Measurements from ENCODE around the gene PIEZO2.
"Not testable (repeated sequence)": the region's sequence is repeated elsewhere in the genome, so short reads cannot be mapped to it uniquely, and the experiment has no call there.

PIEZO2 gene

GRCh38 chr18:10928011-10928771 is 221.2 kb downstream of the PIEZO2 start:
- DNase-seq (ENCODE audit: low spot score): no peak

DNA sequence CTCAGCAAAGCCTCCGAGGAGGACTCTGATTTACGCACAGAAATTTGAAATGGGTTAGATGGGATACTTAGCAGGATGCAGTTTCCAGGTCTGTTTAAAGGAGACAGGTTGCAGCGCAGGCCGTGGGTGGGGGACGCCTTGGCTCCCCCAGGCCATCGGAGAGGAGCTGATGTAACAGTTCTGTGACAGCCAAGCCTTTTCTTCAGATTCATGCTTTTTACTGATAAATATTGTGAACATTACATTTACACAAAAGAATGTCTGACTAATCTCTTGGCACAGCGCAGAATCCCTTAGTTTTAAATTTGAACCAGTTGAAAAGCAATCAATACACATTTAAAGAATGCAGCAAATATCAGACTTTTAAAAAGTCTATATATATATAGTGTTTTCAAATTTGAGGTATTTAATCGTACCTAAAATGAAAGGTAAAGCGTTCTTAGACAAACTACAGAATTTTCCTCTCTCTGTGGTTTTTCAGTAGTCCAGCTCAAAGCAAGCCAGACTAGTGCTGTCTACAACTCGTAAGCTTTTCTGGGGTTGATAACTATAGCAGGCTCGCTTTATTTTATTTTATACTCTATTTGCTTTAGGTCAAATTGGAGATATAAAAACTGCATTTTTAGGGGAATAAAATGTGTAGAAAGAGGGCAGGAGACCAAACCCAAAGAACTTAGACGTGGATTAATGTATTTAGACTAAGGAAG is 221.9 kb downstream of the PIEZO2 start:
- DNase-seq (ENCODE audit: low spot score): no peak

DNA sequence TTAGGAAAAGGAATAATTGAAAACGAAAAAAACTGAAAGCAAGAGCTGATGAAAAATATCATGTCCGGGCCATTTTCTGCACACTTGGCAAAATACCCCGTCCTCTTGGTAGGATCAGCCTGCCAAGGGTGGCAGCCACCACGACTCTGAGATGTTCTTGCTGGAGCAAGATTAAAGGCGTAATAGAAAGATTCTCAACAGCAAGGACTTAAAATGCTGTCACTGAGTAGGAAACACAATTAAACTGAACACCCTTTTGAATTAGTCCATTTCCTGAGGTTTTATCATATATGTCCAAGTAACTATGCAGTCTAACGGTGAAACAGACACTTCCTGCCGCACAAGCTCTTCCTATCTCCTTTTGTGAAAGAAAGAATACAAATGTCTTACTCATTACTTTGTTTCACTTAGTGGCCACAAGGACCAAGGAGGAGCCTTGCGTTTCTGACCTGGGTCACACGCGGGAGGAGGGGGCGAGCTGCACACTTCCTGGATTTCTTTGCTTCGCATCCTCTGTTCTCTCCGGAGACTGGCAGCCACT is 222.7 kb downstream of the PIEZO2 start:
- no peak for DNase-seq (ENCODE audit: low spot score)

DNA sequence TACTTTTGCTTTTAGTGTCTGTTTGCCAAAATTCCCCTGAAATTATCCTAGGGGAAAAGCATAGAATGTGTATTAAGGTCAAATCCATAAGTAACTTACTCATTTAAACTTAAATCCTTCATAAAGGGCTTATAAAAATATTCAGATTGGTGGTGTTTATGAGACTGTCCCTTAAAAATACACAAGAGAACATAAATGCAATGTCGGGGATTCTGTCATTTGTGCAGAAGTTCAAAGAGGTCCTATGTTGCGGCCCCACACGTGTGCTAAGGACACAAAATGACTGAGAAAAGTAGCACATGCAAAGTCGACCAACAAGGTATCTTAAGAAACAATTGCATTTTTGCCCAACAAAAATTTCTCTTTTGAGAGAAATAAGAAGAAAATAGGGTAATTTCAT is 225.1 kb downstream of the PIEZO2 start:
- no peak for DNase-seq (ENCODE audit: low spot score)

GRCh38 chr18:10923551-10924070 is 225.8 kb downstream of the PIEZO2 start:
- no peak for DNase-seq (ENCODE audit: low spot score)

GRCh38 chr18:10923141-10923540 is 226.2 kb downstream of the PIEZO2 start:
- DNase-seq (ENCODE audit: low spot score): no peak

DNA sequence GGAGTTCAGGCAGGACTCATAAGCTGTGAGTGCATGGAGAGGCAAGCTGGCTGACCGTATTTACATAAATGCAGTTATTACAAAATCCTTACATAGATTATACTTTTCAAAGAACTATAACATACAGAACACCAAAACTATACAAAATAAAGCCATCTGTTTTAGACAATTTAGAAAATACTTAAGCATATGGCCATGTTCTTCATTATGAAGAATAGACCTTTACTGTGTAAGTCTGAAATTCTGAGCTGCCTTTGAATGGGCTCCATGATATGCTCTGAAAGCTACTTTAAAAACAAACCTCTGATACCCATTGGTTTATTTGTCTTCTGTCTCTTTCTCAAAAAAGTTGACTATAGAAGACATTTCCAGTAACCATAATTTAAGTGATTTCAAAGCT is 226.7 kb downstream of the PIEZO2 start:
- DNase-seq (ENCODE audit: low spot score): not testable (repeated sequence)

DNA sequence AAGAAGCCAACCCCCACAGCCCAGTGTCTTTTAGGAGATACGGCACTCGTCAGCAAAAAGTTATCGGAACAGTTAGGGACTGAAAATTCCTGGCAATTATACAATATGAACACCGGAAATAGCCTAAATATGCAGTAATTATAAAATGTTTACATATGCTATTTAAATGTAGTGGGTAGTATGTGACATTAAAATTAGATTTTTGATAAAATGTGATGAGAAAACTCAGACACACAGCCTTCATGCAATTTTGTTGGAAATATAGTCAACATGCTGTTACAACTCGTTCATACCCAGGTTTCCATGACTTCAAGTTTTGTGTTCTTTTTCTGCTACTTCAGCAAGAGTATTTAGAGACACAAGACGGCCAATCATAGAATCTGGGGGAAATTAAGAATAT is 229.1 kb downstream of the PIEZO2 start:
- not testable (repeated sequence) for DNase-seq (ENCODE audit: low spot score)

DNA sequence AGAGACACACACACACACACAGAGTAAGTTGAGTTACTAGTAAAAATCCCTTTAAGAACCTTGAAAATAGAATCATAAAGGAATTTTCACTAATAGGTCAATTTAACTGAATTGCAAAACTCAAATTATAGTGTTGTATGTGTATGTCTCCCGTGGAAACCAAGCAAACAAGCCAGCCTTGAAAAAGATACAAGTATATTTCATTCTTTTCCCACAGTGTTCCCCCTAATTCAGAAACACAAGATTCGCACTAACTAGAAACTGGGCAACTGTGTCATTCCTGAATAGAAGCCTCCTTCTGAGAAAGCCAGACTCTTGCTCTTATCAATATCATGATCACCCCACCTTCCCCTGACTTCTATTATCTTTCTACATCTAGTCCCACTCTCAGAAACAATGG is 229.5 kb downstream of the PIEZO2 start:
- no peak for DNase-seq (ENCODE audit: low spot score)

- DNase-seq (ENCODE audit: low spot score): no peak
Measured at GRCh38 chr18:10916865-10917264, 232.5 kb downstream of the PIEZO2 start.

DNA sequence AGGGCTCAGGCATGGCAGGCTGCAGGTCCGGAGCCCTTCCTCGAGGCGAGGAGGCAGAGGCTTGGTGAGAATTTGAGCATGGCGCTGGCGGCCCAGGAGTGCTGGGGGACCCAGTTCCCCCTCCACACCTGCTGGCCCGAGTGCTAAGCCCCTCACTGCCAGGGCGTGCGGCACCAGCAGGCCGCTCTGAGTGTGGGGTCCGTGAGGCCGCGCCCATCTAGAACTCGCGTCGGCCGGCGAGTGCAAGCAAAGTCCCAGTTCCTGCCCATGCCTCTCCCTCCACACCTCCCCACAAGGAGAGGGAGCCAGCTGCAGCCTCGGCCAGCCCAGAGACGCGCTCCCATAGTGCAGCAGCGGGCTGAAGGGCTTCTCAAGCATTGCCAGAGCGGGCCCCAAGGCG is 233.0 kb downstream of the PIEZO2 start:
- DNase-seq (ENCODE audit: low spot score): no peak

DNA sequence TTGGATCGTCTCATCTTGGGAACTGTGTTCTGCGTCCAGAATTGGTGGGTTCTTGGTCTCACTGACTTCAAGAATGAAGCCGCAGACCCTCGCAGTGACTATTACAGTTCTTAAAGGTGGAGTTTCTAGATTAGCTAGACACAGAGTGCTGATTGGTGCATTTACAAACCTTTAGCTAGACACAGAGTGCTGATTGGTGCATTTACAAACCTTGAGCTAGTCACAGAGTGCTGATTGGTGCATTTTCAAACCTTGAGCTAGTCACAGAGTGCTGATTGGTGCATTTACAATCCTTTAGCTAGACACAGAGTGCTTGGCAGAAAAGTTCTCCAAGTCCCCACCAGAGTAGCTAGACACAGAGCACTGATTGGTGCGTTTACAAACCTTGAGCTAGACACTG is 233.6 kb downstream of the PIEZO2 start:
- not testable (repeated sequence) for DNase-seq (ENCODE audit: low spot score)

- not testable (repeated sequence) for DNase-seq (ENCODE audit: low spot score)
Measured at GRCh38 chr18:10914610-10915009, 234.8 kb downstream of the PIEZO2 start.

DNA sequence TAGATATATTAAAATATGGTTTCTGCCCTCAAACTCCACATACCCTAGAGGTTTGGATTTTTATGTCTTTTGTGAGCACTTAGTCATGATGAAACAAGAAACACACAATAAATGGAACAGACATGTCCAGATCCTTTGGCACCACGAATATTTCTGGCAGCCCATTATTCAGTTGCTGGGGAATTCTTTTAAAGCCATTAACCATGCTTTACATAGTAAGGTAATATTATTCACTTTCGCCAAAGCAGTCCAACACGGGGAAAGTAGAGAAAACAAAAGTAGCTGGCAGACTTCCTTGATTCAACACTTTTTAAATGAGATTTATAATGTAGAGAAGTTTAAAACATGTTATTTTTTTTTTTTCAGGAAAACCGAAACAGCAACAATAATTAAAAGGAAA is 235.4 kb downstream of the PIEZO2 start:
- DNase-seq (ENCODE audit: low spot score): no peak

DNA sequence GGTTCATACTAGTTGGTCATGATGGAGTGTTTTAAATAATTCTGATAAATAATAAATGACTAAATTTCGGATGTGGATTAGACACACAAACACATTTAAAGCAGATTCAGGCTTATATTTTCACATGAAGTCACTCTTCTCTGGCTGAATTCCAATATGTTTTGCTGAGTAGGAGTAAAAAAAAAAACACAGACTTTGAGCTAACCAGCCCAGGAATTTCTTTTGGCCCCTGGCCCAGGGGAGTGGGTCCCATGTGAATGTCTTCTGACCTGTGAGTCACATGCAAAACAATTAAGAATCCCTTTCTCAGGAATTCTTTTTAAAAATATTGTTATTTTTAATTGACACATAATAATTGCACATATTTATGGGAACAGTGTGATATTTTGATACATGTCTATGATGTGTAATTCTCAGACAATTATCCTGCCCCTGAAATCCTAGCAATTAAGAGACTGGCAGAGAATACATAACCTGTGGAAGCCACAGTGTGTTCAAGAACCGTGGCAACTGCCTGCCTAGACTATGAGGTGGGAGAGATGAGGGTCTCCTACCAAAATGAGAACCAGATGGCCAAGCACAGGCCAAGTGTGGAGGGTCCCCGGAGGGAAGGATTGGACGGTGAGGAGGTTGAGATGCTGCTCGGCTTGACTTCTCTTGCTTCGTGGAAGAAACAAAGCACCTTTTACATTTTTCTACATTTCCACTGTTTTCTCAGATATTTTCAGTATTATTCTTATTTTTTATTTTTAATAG is 236.4 kb downstream of the PIEZO2 start:
- no peak for DNase-seq (ENCODE audit: low spot score)

GRCh38 chr18:10909724-10910123 is 239.6 kb downstream of the PIEZO2 start:
- no peak for DNase-seq (ENCODE audit: low spot score)

- no peak for DNase-seq (ENCODE audit: low spot score)
Measured at GRCh38 chr18:10908760-10909159, 240.6 kb downstream of the PIEZO2 start.

GRCh38 chr18:10907749-10908148 is 241.6 kb downstream of the PIEZO2 start:
- DNase-seq (ENCODE audit: low spot score): no peak

DNA sequence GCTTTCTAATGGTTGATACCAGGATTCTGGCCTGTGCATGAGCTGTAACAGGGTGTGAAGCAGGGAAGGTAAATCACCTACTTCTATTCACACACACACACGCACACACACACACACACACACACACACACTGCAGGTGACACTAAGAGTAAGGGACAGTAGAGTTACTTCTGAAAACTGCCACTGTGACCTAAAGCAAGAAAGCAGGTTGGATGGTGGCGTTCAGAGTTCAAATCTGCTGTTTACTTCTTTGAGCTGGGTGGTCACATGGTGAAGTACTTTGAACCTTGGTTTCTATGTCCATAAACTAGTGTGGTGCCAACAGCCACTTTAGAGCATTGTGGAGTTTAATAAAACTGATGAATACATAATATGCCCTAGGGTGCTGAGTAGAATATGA is 248.0 kb downstream of the PIEZO2 start:
- no peak for DNase-seq (ENCODE audit: low spot score)

- no peak for DNase-seq (ENCODE audit: low spot score)
Measured at GRCh38 chr18:10900435-10900834, 248.9 kb downstream of the PIEZO2 start.

DNA sequence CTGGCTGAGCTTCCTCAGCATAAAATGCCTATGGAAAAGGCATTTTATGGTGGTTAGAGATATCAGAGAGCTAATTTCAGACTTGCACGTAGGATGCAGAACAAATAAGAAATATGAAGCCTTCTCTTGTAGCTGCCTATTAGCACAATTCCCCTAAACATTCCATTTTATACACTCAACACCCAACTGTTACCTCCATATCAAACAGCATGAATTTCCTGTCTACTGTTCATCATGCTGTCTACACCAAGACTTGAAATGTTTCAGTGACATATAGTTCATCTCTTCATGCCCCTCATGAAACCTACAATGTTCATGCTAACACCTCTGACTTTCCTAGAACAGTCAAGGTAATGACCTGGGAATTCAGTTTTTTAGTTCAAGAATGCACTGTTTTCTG is 249.9 kb downstream of the PIEZO2 start:
- no peak for DNase-seq (ENCODE audit: low spot score)

- no peak for DNase-seq (ENCODE audit: low spot score)
Measured at GRCh38 chr18:10898417-10898974, 250.9 kb downstream of the PIEZO2 start.
